Stomach (tissue), 9 donors: ENCODE results near the gene OPRL1. TPM values are rescaled to one million over a fixed set of nuclear protein-coding genes. Genes with fewer than 3 reads are reported as not detected.

Experiments
- DNase-seq, 2 donors: peaks; one replicate each; pipeline versions ENCODE4 v3.0.0 to v3.0.0-alpha.2; 2013 to 2019
- H3K27ac ChIP-seq, 5 donors: fragments of 200-600 bp in 4 of 5; sonication (generic) in 4 of 5; one replicate each; pipeline ENCODE4 v1.5.1; 2013 to 2019; ENCODE audit warnings: mild to moderate bottlenecking in 1 of 5, moderate library complexity in 1 of 5
- H3K27me3 ChIP-seq, 3 donors: fragments of 200-600 bp; sonication (generic); one replicate each; pipeline ENCODE4 v1.5.1; 2017 to 2019; ENCODE audit warnings: mixed run types in 1 of 3
- H3K36me3 ChIP-seq, 4 donors: fragments of 200-600 bp; sonication (generic); 1 replicate in 3 of 4; 2 replicates in 1 of 4; pipeline ENCODE4 v1.5.1; 2016 to 2019
- H3K4me1 ChIP-seq, 4 donors: fragments of 200-600 bp; sonication (generic); one replicate each; pipeline ENCODE4 v1.5.1; 2016 to 2019
- H3K4me3 ChIP-seq, 4 donors: fragments of 200-600 bp; sonication (generic) in 3 of 4; one replicate each; pipeline ENCODE4 v1.5.1; 2016 to 2019; ENCODE audit warnings: mild to moderate bottlenecking in 1 of 4
- H3K9me3 ChIP-seq, 4 donors: fragments of 200-600 bp; sonication (generic); one replicate each; pipeline ENCODE4 v1.5.1; 2016 to 2019
- CTCF ChIP-seq, 7 experiments: fragments of 450-650 bp in 4 of 7; fragments of 200-600 bp in 3 of 7; sonication (generic) in 3 of 7; IDR thresholded peaks; one replicate each; pipeline ENCODE4 v1.5.1; 2016 to 2019; ENCODE audit warnings: antibody characterized with exemption in 7 of 7, control low read depth in 2 of 7, mild to moderate bottlenecking in 1 of 7
- EP300 ChIP-seq: sonication (generic); formaldehyde crosslinking; IDR thresholded peaks from one replicate; pipeline ENCODE4 v1.6.1; 2017; ENCODE audit warnings: antibody characterized with exemption
- POLR2A ChIP-seq, 4 donors: fragments of 450-650 bp; IDR thresholded peaks; one replicate each; pipeline ENCODE4 v1.6.1; 2016; ENCODE audit warnings: antibody characterized with exemption in 4 of 4, control low read depth in 2 of 4, mild to moderate bottlenecking in 1 of 4, moderate library complexity in 1 of 4
- POLR2AphosphoS5 ChIP-seq, 3 donors: sonication (generic); formaldehyde crosslinking; IDR thresholded peaks; one replicate each; pipeline ENCODE4 v1.6.1; 2016; ENCODE audit warnings: antibody characterized with exemption in 3 of 3
- WGBS, 5 donors: extraction: QIAGEN DNeasy Blood & Tissue Kit in 3 of 5; methylation state at CpG; one replicate each; pipeline versions ENCODE4 v1.1.5 to v1.1.7; 2013 to 2018; 5-methylcytosine and 5-hydroxymethylcytosine counted together
- intact Hi-C: fragments of 100-400 bp; cut with DNase I; formaldehyde crosslinking; loops from one replicate; pipeline ENCODE4 v1.15.1; 2023; ENCODE audit warnings: low total_unique reads
- polyA plus RNA-seq, 3 donors: library from polyadenylated mRNA; stranded (reverse); fragments of 200-250 nt; gene quantifications; one replicate each; pipeline ENCODE4 v1.2.3, GENCODE V29; 2013
- small RNA-seq, 4 donors: library from RNA; depleted of rRNA; stranded (forward); fragments of <200 nt; gene quantifications; one replicate each; pipeline ENCODE3, GENCODE V24; 2016
- total RNA-seq, 5 donors: library from RNA; depleted of rRNA; stranded (reverse); fragments of >200 nt; gene quantifications; one replicate each; pipeline versions ENCODE4 v1.1.0 to v1.2.3, GENCODE V29; 2014 to 2016
- donor health status: healthy with polysubstance abuse.
- donor health status: Bipolar disorder and iron deficiency.
- donor health status: healthy.

Gene OPRL1
- total and polyA plus RNA-seq, 8 donors = 0.18 to 4.7 (median 0.40) TPM; not detected in 4

GRCh38 chr20:64149809-64150560 is 70.1 kb downstream of the OPRL1 start:
- WGBS, 5 donors = 87 to 93% (median 90%) methylated on average over 25 to 26 of the region's 26 CpGs
- Histone ChIP-seq H3K36me3 (no peaks in the 10 kb centered on the region), H3K27me3 (peaks cover 0 to 45% (median 12%) of the 10 kb centered on the region in 3 donors), H3K4me1 (no peaks in the 10 kb centered on the region), H3K4me3 (no peak overlapping the region), H3K9me3 (peaks cover 0 to 12% (median 8%) of the 10 kb centered on the region in 4 donors), H3K27ac (no peak overlapping the region)
- no peak for DNase-seq
- TF ChIP-seq CTCF (IDR thresholded peaks at IDR 0.05) (no peak), POLR2A (IDR thresholded peaks at IDR 0.05) (no peak), POLR2AphosphoS5 (IDR thresholded peaks at IDR 0.05) (no peak), EP300 (no peak)
- intact Hi-C loops = no loop called here

Small RNAs within 50 kb of the gene (small RNA-seq; reads per million reads assigned to genes)
- 0 reads per million in 4 donors for gene AL355803.1
- gene MIR6813 = 0 reads per million in 4 donors

Other genes with a start within 250 kb of the OPRL1 start
- gene ZBTB46, start 248.8 kb upstream of the OPRL1 start, total RNA-seq = 10 to 100 TPM in 1 of 5 donors, 1 to 10 TPM in 3, under 1 TPM in 1; 0.58 to 13.4 (median 4.1) TPM
- gene ZBTB46, start 248.8 kb upstream of the OPRL1 start, polyA plus RNA-seq = 1 to 10 TPM; 1.1 to 1.8 (median 1.7) TPM
- not detected for gene ABHD16B, start 218.6 kb upstream of the OPRL1 start, total RNA-seq
- under 1 TPM in 2 of 3 donors, not detected in 1; 0.37 to 0.43 TPM for gene ABHD16B, start 218.6 kb upstream of the OPRL1 start, polyA plus RNA-seq
- gene TPD52L2, start 214.8 kb upstream of the OPRL1 start, total RNA-seq = 10 to 100 TPM; 42.0 to 53.1 (median 45.5) TPM
- gene TPD52L2, start 214.8 kb upstream of the OPRL1 start, polyA plus RNA-seq = 10 to 100 TPM; 72.8 to 75.6 (median 73.3) TPM
- 10 to 100 TPM; 23.7 to 60.1 (median 52.7) TPM for gene DNAJC5, start 185.0 kb upstream of the OPRL1 start, total RNA-seq
- gene DNAJC5, start 185.0 kb upstream of the OPRL1 start, polyA plus RNA-seq = 10 to 100 TPM; 23.1 to 26.4 (median 25.6) TPM
- gene UCKL1, start 123.7 kb upstream of the OPRL1 start, total RNA-seq = 100 to 1,000 TPM in 1 of 5 donors, 10 to 100 TPM in 4; 20.9 to 107 (median 36.8) TPM
- 10 to 100 TPM; 17.7 to 60.5 (median 24.0) TPM for gene UCKL1, start 123.7 kb upstream of the OPRL1 start, polyA plus RNA-seq
- gene ZNF512B, start 110.2 kb upstream of the OPRL1 start, total RNA-seq = 10 to 100 TPM in 2 of 5 donors, 1 to 10 TPM in 3; 6.1 to 12.1 (median 9.2) TPM
- gene ZNF512B, start 110.2 kb upstream of the OPRL1 start, polyA plus RNA-seq = 1 to 10 TPM; 3.5 to 7.6 (median 6.3) TPM
- 10 to 100 TPM in 2 of 5 donors, 1 to 10 TPM in 3; 2.9 to 68.1 (median 9.4) TPM for gene SAMD10, start 100.4 kb upstream of the OPRL1 start, total RNA-seq
- gene SAMD10, start 100.4 kb upstream of the OPRL1 start, polyA plus RNA-seq = 1 to 10 TPM; 4.9 to 6.6 (median 6.3) TPM
- gene PRPF6, start 99.0 kb upstream of the OPRL1 start, total RNA-seq = 10 to 100 TPM; 30.4 to 67.4 (median 39.7) TPM
- gene PRPF6, start 99.0 kb upstream of the OPRL1 start, polyA plus RNA-seq = 10 to 100 TPM; 27.0 to 44.2 (median 39.6) TPM
- gene C20orf204, start 43.9 kb upstream of the OPRL1 start, total RNA-seq = 1 to 10 TPM in 1 of 5 donors, not detected in 4; 1.7 TPM
- gene C20orf204, start 43.9 kb upstream of the OPRL1 start, polyA plus RNA-seq = 1 to 10 TPM in 2 of 3 donors, under 1 TPM in 1; 0.62 to 3.4 (median 1.4) TPM
- 10 to 100 TPM in 2 of 5 donors, 1 to 10 TPM in 2, under 1 TPM in 1; 0.58 to 26.6 (median 8.9) TPM for gene SOX18, start 30.4 kb upstream of the OPRL1 start, total RNA-seq
- gene SOX18, start 30.4 kb upstream of the OPRL1 start, polyA plus RNA-seq = 10 to 100 TPM in 1 of 3 donors, 1 to 10 TPM in 2; 6.2 to 15.2 (median 8.4) TPM
- 10 to 100 TPM in 4 of 5 donors, 1 to 10 TPM in 1; 3.1 to 30.7 (median 22.8) TPM for gene TCEA2, start 16.9 kb upstream of the OPRL1 start, total RNA-seq
- 10 to 100 TPM; 21.0 to 35.5 (median 30.4) TPM for gene TCEA2, start 16.9 kb upstream of the OPRL1 start, polyA plus RNA-seq
- gene RGS19, start 564 bp upstream of the OPRL1 start, total RNA-seq = 10 to 100 TPM in 1 of 5 donors, 1 to 10 TPM in 1, not detected in 3; 3.1 to 10.1 TPM
- gene RGS19, start 564 bp upstream of the OPRL1 start, polyA plus RNA-seq = 10 to 100 TPM in 2 of 3 donors, 1 to 10 TPM in 1; 8.1 to 17.2 (median 13.1) TPM
- gene LKAAEAR1, start 4.3 kb downstream of the OPRL1 start, total RNA-seq = not detected
- under 1 TPM in 1 of 3 donors, not detected in 2; 0.23 TPM for gene LKAAEAR1, start 4.3 kb downstream of the OPRL1 start, polyA plus RNA-seq
- not detected for gene NPBWR2, start 27.5 kb downstream of the OPRL1 start, total RNA-seq
- not detected for gene NPBWR2, start 27.5 kb downstream of the OPRL1 start, polyA plus RNA-seq
- under 1 TPM in 1 of 5 donors, not detected in 4; 0.55 TPM for gene MYT1, start 84.4 kb downstream of the OPRL1 start, total RNA-seq
- gene MYT1, start 84.4 kb downstream of the OPRL1 start, polyA plus RNA-seq = under 1 TPM in 2 of 3 donors, not detected in 1; 0.08 to 0.25 TPM
- 100 to 1,000 TPM in 1 of 5 donors, 10 to 100 TPM in 4; 15.2 to 107 (median 57.4) TPM for gene PCMTD2, start 175.7 kb downstream of the OPRL1 start, total RNA-seq
- 10 to 100 TPM; 14.1 to 29.3 (median 23.8) TPM for gene PCMTD2, start 175.7 kb downstream of the OPRL1 start, polyA plus RNA-seq